Forelimb muscle (tissue), 1 donor: ENCODE results near the gene LYL1. TPM values are rescaled to one million over a fixed set of nuclear protein-coding genes. Genes with fewer than 3 reads are reported as not detected.

Experiments used
- DNase-seq: peaks from one replicate; pipeline ENCODE4 v3.0.0-alpha.2; 2013; ENCODE audit warnings: low read depth
- polyA plus RNA-seq: library from polyadenylated mRNA; unstranded; fragments of 120-200 nt; gene quantifications from one replicate; pipeline ENCODE4 v1.2.1, GENCODE V29; 2013; ENCODE audit not compliant: insufficient read length

LYL1 gene
- polyA plus RNA-seq, 1 donor: 5.4 TPM

DNA sequence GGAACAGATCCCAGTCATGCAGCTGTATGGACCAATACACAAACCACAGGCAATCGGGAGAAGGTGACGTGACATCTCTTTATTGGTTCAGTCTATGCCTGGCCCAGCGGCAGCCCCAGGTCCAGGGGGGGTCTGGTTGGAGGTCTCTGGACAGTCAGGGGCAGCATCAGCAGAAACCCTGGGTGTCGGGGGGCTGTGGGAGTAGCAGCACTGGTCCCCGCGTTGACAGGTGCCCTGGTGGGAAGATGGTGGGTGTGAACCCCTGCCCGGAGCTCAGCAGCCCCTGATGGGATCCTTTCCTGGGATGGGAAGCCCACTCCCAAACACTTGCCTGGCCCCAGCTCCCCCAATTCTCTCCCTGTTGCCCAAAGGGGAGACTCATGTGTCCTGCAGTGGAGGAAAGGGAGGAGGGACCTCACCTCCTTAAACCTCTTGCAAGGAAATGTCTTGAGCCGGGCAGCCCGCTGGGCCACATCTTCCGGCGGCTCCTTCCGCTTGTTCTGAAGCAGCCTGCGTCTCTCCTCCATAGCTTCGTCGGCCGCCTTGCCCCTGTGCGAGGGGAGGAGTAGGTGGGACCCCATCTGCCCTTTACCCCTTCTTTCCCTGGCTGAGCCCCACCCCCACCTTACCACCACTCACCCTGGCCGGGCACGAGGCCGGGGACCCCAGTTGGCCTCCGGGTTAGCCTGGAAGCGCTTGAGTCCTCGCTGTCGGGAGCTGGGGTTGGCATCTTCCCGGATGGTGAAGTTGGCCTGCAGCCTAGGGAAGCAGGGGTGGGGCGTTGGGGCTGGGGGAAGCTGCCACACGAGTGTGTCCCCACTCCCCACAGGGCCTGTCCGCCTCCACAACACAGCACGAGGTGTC is 2.4 kb upstream of the LYL1 start:
- no peak for DNase-seq

DNA sequence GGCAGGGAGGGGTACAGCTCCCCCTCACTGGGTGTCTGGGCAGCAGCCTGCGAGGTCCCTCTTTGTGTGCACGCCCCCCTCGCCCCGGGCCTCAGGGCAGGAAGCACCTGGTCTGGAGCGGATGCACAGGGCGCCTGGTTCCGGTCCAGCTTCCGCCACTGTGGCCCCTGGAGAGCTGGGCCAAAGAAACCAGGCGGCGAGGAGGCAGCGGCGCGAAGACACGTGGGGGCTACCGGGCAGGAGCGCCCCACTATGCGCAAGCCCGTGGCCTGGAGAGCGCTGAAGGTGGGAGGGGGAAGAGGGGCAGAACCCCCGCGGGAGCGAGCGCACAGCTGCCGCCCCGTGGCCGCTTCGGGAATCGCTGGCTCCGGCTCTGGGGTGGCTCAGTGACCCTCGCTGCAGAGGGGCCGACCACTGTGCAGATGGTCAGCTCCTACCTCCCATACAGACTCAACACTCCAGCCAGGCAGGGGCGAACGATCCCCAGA is 1.7 kb upstream of the LYL1 start:
- DNase-seq: no peak

DNA sequence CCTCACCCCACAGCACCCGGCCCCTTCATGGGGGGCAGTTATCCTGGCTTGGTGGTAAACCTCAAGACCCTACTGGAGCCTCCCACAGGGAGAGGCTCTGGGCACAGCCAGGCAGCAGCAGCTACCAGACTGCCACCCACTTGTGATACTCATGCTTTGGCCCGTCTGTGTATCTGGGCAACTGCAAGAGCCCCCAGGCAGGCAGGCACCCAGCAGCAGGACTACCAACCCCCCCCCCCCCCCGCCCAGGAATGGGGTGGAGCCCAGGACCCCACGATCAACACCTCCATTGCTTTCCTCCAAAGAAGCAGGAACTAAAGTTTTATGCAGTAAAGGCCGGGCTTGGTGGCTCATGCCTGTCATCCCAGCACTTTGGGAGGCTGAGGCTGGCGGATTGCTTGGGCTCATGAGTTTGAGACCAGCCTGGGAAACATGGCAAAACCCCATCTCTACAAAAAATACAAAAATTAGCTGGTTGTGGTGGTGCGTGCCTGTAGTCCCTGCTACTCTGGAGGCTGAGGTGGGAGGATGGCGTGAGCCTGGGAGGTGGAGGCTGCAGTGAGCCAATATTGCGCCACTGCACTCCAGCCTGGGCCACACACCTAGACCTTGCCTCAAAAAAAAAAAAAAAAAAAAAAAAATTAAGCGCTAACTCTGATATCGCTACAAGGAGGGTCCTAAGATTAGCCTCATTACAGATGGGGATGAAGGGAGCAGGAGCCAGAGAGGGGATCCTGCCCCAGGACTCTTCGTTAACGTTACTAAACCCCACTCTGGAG is 1.1 kb upstream of the LYL1 start:
- DNase-seq: no peak

DNA sequence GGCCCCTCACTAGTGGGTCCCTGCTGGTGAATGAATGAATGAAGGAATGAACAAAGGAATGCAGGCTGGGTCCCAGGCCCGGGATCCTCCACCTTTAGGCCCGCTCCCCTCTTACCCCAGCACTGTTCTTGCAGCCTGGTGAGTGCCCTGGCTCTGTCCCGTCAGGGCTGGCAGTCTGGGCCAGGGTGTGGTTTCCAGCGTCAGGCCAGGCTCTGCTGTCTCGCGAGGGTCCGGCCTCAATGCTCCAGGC is 317 bp downstream of the LYL1 start:
- DNase-seq: no peak

DNA sequence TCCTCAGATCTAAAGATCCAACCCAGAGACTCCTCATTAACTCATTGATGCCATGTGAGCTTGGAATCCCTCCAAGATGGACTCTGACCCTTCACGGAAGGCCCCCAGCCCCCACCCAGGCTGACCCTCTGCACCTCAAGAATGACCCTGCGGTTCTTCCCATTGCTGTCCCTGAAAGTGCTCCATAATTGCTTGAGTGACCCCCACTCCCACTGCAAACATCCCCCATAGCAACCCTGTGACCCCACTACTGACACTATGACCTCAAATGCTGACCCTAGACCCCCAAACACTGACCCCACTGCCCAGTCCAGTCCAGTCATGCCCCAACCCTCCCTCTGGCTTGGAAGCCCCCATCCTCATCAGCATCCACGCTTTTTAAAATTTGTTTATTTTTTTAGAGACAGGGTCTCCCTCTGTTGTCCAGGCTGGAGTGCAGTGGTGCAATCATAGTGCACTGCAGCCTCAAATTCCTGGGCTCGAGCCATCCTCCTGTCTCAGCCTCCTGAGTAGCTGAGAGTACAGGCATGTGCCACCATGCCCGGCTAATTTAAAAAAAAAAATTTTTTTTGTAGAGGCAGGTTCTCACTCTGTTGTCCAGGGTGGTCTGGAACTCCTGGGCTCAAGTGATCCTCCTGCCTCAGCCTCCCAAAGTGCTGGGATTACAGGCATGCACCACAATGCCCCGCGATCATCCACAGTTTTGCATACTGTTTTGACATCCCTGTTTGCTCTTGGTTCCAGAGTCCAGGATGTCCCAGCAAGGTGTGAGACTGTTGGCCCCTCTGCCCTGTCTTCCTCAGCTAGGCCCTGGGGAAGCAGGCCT is 855 bp downstream of the LYL1 start:
- no peak for DNase-seq

DNA sequence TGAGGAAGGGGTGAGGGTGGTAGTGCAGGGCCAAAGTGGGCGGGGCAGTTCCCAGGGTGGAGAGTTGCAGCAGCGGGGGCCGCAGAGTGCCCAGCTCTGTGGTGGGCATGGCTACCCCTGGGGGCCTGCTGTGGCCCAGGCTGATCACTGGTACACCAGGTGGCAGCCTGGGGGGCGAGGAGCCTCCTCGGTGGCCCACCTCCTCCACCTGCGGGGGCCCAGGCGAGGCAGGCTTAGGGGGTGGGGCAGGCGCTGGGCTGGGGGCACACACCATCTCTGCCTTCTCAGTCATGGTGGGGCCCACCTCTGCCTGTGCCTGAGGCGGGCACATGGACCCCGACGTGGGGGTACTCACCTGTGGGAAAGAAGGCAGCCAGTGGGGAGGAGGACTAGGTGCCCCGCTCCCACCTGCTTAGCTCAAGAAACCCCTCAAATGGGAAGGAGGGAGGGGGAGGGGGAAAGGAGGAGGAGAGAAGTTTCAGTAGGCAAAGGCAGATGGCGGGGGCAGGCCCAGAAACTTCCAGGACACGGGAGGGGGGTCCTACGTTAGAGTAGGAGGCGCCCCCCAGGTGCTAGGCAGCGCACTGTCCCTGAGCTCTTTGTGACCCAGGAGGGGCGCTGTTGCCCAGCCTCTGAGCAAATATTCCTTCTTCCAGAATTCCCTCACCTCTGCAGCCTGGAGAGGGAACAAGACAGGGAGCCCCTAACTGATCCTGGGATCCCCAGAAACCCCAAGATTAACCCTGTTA is 1.6 kb downstream of the LYL1 start:
- DNase-seq: no peak

DNA sequence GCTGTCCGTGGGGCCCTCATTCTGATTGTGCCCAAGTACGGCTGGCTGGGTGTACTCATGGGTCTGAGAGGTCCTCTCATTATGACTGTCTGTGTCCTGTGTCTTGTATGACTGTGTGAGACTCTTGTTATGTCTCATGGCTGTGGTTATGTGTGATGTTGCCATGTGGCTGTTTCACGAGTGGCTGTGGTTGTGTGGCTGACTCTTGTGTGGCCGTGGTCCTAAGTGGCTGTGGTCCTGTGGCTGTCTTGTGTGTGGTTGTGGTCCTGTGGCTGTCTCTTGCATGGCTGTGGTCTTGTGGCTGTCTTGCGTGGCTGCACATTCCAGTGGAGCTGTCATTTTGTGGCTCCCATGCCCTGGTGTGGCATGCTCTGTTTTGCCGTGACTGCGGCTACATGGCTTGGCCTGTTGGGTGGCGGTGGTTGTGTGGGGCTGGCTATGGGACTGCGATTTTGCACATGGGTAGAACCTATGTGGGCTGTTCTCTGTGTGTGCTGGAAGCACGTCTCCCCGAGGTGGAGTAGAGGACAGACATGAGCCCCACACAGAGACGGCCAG is 2.5 kb downstream of the LYL1 start:
- no peak for DNase-seq

DNA sequence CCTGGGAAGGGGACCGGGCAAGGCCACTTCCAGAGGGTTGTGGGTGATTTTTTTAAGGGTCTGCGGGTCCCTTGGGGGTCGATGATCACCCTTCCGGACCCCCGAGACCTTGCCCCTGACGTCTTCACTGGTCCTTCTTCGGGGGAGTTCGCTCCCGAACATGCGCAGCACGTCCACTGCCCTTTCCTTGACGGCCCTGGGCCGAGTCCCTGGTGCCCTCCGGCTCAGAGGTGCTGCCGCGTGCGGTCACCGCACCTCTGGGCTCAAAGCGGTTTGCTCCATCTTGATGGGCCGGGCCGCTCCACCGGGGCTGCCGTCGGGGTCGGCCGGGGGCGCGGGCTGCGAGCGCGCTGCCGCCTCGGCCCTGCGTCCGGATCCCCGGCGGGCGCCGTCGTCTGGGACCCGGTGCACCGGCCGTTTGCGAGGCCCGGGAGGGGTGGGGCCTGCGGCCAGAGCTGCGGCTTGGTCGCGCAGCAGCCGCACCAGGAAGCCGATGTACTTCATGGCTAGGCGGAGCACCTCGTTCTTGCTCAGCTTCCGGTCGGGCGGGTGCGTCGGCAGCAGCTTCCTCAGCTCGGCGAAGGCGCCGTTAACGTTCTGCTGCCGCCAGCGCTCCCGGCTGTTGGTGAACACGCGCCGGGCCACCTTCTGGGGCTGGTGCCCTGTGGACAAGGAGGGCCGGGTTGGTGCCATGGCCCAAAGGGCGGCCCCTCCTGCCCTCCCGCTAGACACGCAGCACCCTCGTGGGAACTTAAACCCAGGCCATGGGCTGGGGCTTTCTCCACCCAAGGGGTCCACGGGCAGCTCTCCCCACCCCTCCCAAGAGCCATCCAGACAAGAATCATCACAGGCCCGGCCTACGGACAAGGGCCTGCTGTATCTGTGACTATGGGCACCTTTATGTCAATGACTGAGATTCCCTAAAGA is 3.3 kb downstream of the LYL1 start:
- DNase-seq: no peak

DNA sequence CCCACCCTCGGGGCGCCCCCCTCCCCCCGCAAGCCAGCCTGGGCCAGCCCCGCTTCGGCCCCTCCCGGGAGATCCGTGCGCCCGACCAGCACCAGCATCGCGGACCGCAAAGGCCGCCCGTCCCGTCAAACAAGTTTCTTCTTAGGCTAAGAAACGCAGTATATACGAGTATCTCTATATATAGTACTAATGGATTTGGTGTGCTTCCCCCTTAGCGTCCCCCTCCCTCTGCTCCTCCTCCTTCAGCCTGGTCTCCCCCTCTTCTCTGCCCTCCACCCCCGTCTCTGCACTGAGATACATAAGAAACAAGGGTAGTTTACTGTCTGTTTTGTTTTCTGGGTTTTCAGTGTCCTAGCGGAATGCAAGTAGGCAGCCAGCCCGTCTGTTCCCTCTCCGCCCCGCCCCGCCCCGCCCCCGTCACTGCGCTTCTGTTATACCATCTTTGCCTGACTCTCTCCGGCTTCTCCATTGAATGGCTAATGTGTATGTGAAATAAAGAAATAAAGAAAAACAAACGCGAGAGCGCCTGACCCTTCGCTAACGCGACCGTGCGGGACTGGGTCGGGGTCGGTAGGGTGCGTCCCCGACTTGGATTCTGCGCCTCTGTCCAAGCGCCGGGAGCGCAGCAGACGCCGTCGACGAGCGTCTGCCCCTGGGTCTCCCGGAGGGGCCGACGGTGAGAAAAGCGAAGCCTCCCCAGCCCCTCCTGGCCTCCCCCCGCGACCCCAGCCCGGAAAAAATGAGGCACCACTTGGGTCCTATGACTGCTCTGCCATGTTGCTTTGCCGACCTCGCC is 4.2 kb downstream of the LYL1 start:
- DNase-seq: no peak

DNA sequence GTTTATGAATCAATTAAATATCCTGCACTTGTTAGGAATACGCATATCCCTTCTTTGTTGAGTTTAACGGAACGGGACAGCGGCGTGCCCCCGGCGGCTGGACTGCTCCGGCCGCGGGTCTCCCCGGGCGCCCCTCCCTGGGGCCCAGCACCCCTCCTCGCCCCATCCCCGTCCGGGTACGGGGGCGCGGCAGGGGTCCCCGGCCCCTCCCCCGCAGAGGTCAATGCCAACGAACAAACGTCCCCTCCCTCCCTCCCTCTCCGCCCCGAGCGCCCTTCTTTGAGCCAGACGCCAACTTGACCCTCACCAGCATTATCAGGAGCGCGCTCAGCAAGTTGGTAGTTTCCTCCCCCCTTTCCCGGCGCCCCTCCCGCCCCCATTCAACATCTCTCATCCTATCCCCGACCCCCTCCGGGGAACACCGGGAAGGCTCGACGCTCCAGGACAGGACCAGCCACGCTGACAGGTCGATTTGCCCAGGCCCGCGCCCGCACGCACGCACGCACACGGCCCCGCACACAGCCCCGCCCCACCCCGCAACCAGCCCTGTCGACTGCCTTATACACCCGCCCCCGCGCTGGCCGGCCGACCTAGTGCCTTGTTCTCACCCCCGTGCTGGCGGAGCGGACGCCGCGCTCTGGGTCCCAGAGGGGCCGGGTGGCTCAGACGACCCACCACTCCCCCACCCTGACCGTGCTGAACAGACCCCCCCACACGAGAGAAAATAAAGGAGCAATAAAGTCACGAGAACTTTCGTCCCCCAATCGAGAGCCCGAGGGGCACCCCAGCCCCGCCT is 5.0 kb downstream of the LYL1 start:
- no peak for DNase-seq

DNA sequence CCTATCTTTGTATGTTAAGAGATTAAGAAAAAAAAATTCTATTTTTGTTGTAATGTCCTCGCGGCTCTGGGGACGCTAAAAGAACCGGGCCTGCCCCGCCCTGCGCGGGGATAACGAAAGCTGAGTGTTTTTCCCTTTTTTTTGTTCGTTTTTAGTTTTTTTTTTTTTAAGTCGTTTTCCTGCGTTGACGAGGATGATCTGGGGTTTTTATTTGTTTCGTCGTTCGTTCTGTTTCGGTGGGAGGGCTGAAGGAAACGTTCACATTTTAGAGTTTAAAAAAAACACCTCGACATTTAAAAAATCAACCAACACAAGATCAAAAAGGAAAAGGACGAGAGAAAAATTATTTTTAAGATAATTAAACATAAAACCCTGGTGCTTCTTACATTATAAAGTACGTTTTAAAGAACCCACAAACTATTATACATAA is 5.6 kb downstream of the LYL1 start:
- no peak for DNase-seq

DNA sequence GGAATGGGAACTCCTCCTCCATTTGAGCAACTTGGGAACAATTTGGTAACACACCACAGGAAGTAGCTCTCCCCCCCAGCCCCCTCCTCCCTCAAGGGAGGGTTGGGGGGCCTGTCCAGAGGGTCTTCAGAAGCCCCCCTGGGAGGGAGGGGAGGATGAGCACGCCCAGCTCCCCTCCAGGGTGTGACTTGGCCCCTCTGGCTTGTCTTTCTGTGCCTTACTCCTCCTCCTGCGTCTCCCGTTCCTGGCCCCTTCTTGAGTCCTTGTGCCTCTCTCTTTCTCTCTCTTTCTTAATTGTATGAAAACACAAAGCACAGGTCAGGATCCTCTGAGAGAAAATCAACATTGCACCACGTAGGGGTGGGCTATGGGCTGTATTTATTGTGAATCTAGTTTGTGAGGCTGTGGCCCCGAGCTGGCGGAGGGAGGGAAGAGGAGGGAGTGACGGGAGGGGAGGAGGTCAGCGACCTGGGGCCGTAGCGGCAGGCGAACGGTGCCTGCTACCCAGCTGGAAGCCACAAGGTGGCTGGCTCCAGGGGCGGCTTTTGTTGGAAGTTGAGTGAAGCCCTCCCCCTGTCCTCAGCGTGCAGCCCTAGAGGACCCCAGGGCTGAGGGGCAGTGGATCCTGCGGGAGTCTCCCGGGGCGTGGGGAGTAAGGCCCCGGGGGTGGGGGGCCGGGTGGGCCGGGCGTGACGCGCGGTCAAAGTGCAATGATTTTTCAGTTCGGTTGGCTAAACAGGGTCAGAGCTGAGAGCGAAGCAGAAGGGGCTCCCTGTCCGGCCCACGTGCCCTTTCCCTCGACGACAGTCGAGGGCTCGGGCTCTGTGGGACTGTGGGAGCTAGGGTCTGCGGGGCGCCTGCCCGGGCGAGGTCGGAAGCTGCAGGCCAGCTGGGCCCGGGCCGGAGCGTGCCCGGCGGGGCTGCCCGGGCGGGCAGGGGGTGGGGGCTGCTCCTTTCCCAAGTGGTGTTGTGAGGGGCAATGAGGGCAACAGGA is 6.4 kb downstream of the LYL1 start:
- DNase-seq: no peak

DNA sequence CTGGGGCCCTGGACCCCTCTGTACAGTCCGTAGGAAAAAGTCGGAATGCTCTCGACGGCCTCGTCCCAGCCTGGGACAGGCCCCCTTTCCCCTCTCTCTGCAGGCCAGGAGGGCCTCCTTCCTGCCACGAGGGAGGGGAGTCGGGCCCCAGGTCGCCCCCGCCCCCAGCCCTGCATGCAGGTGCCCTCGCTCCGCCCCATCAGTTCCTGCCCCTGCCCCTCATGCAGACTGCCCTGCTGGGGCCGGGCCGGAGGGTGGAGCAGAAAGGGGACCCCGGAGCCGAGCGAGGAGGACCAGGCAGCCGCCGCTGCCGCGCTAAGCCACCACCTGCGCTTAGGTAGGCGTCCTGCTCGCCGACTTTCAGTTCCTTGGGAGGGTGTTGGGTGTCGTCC is 7.3 kb downstream of the LYL1 start:
- no peak for DNase-seq

DNA sequence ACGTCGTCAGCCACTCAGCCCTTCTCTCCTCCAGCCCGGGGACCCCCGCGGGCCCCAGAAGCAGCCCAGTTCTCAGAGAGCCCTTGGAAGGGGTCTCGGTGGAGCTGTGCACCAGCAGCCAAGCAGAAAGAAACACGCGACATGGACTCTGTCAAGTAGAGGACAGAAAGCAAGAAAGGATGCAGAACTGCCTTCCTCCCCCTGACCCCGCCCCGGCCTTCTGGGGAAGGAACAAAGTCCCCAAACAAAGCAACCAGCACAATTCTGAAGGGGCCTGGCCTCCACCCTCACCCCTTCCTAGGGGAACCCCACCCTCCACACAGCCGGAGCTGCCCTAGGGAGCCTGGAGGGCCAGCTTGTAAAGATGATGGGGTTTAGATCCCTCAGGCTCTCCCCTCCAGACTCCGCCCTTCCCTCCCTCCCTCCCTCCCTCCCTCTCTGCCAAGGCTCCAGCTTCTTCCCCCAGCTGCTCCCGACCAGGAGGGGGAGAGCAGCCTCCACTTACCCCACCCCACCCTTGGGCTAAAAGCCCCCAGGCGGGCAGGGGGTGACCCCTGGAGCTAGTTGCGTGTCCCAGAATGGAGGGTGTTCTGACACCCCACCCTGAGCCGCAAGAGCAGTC is 7.8 kb downstream of the LYL1 start:
- DNase-seq: no peak

DNA sequence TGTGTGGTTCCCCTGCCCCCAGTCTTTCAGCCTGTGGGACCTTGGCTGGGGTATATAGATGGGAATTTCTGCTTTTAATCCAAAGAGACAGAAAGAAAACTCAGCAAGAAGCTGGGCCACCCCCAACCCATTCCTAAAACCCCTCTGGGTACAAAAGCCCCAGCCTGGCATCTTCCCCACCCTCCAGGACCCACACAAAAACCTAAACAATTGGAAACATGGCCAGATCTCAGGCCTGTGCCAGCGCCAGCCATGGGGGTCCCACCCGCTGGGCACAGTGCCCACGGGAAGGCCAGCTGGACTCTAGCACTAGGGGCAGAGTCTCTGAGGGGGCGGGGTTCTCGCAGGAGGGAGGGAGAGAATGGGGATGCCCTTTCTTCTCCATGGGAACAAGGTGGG is 8.6 kb downstream of the LYL1 start:
- no peak for DNase-seq

DNA sequence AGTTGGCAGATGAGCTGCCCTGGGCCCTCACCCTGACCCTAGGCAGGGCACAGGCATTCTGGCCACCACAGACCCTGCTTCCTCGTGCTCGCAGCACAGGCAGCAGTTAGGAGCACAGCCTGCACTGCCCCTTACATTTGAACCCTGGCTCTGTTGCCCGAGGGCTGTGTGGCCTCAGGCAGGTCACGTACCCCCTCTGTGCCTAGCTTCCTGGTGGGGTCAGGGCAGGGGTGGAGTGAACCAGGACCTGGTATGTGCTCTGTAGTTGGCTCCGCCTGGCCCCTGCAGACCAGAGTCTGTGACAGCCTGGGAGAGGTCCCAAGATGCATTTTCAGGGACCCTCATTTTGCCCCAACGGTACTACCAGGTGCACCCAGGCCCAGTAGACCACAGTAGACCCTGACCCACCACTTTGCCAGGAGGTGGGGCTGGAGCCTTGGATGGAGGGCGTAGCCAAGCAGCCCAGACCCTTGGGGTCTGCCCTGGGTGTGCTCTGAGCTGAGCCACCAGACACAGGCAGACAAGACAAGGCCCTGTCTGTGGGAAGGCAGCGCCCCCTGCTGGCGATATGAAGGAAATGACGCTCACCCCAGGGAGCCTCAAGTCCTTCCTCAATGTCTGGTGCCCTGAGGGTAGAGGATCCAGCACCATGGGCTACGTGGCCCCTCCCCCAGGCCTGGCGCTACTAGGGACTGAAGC is 9.1 kb downstream of the LYL1 start:
- DNase-seq: no peak
